Endothelial cell of umbilical vein (primary cell): ENCODE results near the gene EPS15. TPM values are rescaled to one million over a fixed set of nuclear protein-coding genes. Genes with fewer than 3 reads are reported as not detected.
"Not testable (repeated sequence)": the region's sequence is repeated elsewhere in the genome, so short reads cannot be mapped to it uniquely, and the experiment has no call there.

Experiments used
- BruUV-seq: library from RNA; stranded (reverse); fragments of 400-500 nt; replicated peaks from 2 replicates; lab custom pipeline; 2021; lab: Mats Ljungman, UMichigan
- CTCF ChIA-PET: fragments of 300-600, 350-600 bp; sonication (Branson Sonifier 250); formaldehyde crosslinking; loops from one replicate; lab custom pipeline; 2021; ENCODE audit warnings: antibody characterized with exemption, inconsistent platforms; lab: Charles Lee
- POLR2A ChIA-PET: fragments of 300-600, 350-600 bp; sonication (Branson Sonifier 250); formaldehyde crosslinking; loops from one replicate; lab custom pipeline; 2021; ENCODE audit warnings: antibody characterized with exemption, inconsistent platforms; lab: Charles Lee
- DNase-seq: peaks from one replicate; pipeline ENCODE4 v3.0.0-alpha.2; 2011; ENCODE audit warnings: low read depth, low spot score
- FAIRE-seq: peaks from 2 replicates; lab custom pipeline; 2011; peaks lifted over from hg19 to GRCh38; lab: Jason Lieb, UNC
- H2AFZ ChIP-seq: 2 replicates; pipeline ENCODE4 v1.6.0; 2012; ENCODE audit warnings: low read depth, low read length, control low read depth, inconsistent platforms
- H3K27ac ChIP-seq: 2 replicates; pipeline ENCODE4 v1.5.1; 2011; ENCODE audit warnings: low read depth, mild to moderate bottlenecking, control low read depth, low read length, moderate library complexity; ENCODE audit not compliant: insufficient read depth
- H3K27me3 ChIP-seq, 2 experiments: 2 replicates each; pipeline versions ENCODE4 v1.6.0 to v1.6.1; 2011; ENCODE audit warnings: low read length in 2 of 2, mixed read lengths in 1 of 2; ENCODE audit not compliant: control insufficient read depth in 2 of 2, insufficient read depth in 2 of 2
- H3K36me3 ChIP-seq, 2 experiments: 2 replicates in 1 of 2; 3 replicates in 1 of 2; pipeline ENCODE4 v1.5.1; 2011; ENCODE audit warnings: low read length in 2 of 2, mild to moderate bottlenecking in 1 of 2, moderate library complexity in 1 of 2; ENCODE audit not compliant: control insufficient read depth in 2 of 2, insufficient read depth in 2 of 2; ENCODE audit errors: extremely low read depth in 1 of 2
- H3K4me1 ChIP-seq: 3 replicates; pipeline ENCODE4 v1.5.1; 2011; ENCODE audit warnings: mild to moderate bottlenecking, low read length; ENCODE audit not compliant: control insufficient read depth, insufficient read depth; ENCODE audit errors: extremely low read depth
- H3K4me2 ChIP-seq: 2 replicates; pipeline ENCODE4 v1.6.1; 2011; ENCODE audit warnings: low read length, control low read depth, mixed read lengths; ENCODE audit not compliant: insufficient read depth
- H3K4me3 ChIP-seq, 3 experiments: fragments of 200-600 bp in 1 of 3; sonication (generic), shearing (Covaris generic) in 1 of 3; replicated peaks in 1 of 3; 2 replicates each; pipeline ENCODE4 v1.5.1; 2011 to 2016; ENCODE audit warnings: control low read depth in 3 of 3, low read length in 3 of 3, mild to moderate bottlenecking in 2 of 3, inconsistent platforms in 1 of 3, low read depth in 1 of 3, moderate library complexity in 1 of 3; ENCODE audit not compliant: insufficient read depth in 1 of 3
- H3K79me2 ChIP-seq: 2 replicates; pipeline ENCODE4 v1.6.0; 2012; ENCODE audit warnings: low read length, inconsistent platforms; ENCODE audit not compliant: control insufficient read depth, insufficient read depth
- H3K9ac ChIP-seq: replicated peaks from 2 replicates; pipeline ENCODE3; 2011; ENCODE audit warnings: low read length, control low read depth; ENCODE audit not compliant: insufficient read depth; ENCODE audit errors: extremely low read depth
- H3K9me1 ChIP-seq: replicated peaks from 3 replicates; pipeline ENCODE4 v1.6.0; 2011; ENCODE audit warnings: mild to moderate bottlenecking, low read length; ENCODE audit not compliant: control insufficient read depth, insufficient read depth; ENCODE audit errors: extremely low read depth
- H3K9me3 ChIP-seq: replicated peaks from 2 replicates; pipeline ENCODE4 v1.5.1; 2012; ENCODE audit warnings: low read length, inconsistent platforms; ENCODE audit not compliant: control insufficient read depth, insufficient read depth
- H4K20me1 ChIP-seq: replicated peaks from 2 replicates; pipeline ENCODE3; 2011; ENCODE audit warnings: mild to moderate bottlenecking, low read length; ENCODE audit not compliant: control insufficient read depth, insufficient read depth; ENCODE audit errors: extremely low read depth
- CTCF ChIP-seq, 2 donors: IDR thresholded peaks; 1 replicate in 1 of 2; 2 replicates in 1 of 2; pipeline ENCODE4 v1.5.1; 2011; ENCODE audit warnings: low read length in 2 of 2, mild to moderate bottlenecking in 2 of 2, moderate library complexity in 2 of 2, control low read depth in 1 of 2, inconsistent platforms in 1 of 2, low read depth in 1 of 2; ENCODE audit not compliant: insufficient read depth in 1 of 2; ENCODE audit errors: extremely low read depth in 1 of 2
- EZH2 ChIP-seq: IDR thresholded peaks from 2 replicates; pipeline ENCODE4 v1.6.1; 2012; ENCODE audit warnings: borderline replicate concordance, low read depth, mild to moderate bottlenecking, moderate library complexity, low read length, inconsistent platforms; ENCODE audit not compliant: severe bottlenecking
- FOS ChIP-seq: IDR thresholded peaks from 2 replicates; pipeline ENCODE4 v1.6.1; 2011; ENCODE audit warnings: mild to moderate bottlenecking, low read length, moderate library complexity, borderline replicate concordance; ENCODE audit not compliant: insufficient read depth
- GATA2 ChIP-seq: IDR thresholded peaks from 2 replicates; pipeline ENCODE4 v1.7.0; 2011; ENCODE audit warnings: low read depth, mild to moderate bottlenecking, moderate library complexity, mixed read lengths, low read length; ENCODE audit not compliant: insufficient read length, insufficient read depth
- JUN ChIP-seq: IDR thresholded peaks from 2 replicates; pipeline ENCODE4 v1.6.1; 2011; ENCODE audit warnings: borderline replicate concordance, low read depth; ENCODE audit not compliant: insufficient read length, insufficient read depth
- MAX ChIP-seq: IDR thresholded peaks from 2 replicates; pipeline ENCODE4 v1.6.1; 2011; ENCODE audit not compliant: insufficient read depth, insufficient read length
- MYC ChIP-seq: IDR thresholded peaks from one replicate; pipeline ENCODE4 v1.6.1; 2011; ENCODE audit warnings: mild to moderate bottlenecking, low read depth, low read length
- POLR2A ChIP-seq: IDR thresholded peaks from 2 replicates; pipeline ENCODE4 v1.6.1; 2012; ENCODE audit warnings: low read depth, mild to moderate bottlenecking, control low read depth, low read length
- POLR2AphosphoS5 ChIP-seq: IDR thresholded peaks from 2 replicates; pipeline ENCODE4 v1.6.1; 2012; ENCODE audit warnings: low read depth, mild to moderate bottlenecking, control low read depth, low read length, moderate library complexity; ENCODE audit not compliant: insufficient read depth
- dilution Hi-C: fragments of 300-500 bp; cut with MboI; formaldehyde crosslinking; loops from one replicate; pipeline ENCODE4 v1.15.0; 2019; ENCODE audit warnings: low sequenced_read_pairs; ENCODE audit not compliant: extremely low pct_ligation_motif_present
- intact Hi-C: fragments of 100-400 bp; cut with micrococcal nuclease; formaldehyde crosslinking; loops from one replicate; pipeline ENCODE4 v1.10.0; 2022
- polyA plus RNA-seq, 4 experiments: library from polyadenylated mRNA; depleted of rRNA in 3 of 4; stranded (reverse) in 3 of 4; unstranded in 1 of 4; fragments of >200 nt; gene quantifications; 2 replicates each; pipeline versions ENCODE4 v1.2.1 to v1.2.3, GENCODE V29; 2011 to 2012; ENCODE audit warnings: missing spikeins in 1 of 4
- total RNA-seq: library from RNA; stranded (reverse); gene quantifications from 2 replicates; pipeline ENCODE4 v1.2.3, GENCODE V29; 2021

Gene EPS15
- total and polyA plus RNA-seq, 2 donors (not counting 3 experiments of a cell fraction or from before 2014, with no cell fraction given), result 15.4 to 44.8 TPM

GRCh38 chr1:51414811-51415210 is 104.3 kb downstream of the EPS15 start:
- Histone ChIP-seq H3K36me3 (no peaks in the 10 kb centered on the region), H3K27ac (no peak overlapping the region), H3K27me3 (no peaks in the 10 kb centered on the region), H4K20me1 (no peaks in the 10 kb centered on the region), H3K79me2 (no peaks in the 10 kb centered on the region), H3K4me1 (peaks cover 2% of the 10 kb centered on the region), H3K4me2 (no peak overlapping the region), H3K4me3 (no peak overlapping the region), H3K9me3 (no peaks in the 10 kb centered on the region), H3K9me1 (no peaks in the 10 kb centered on the region), H3K9ac (no peak overlapping the region), H2AFZ (no peak overlapping the region)
- no peak for DNase-seq
- ChIA-PET CTCF (interaction anchor here (2.1 kb wide), 1 partner anchor 9 kb away, joined by 6 read pairs; no protein-coding TSS in a partner anchor), POLR2A (no interaction called here)
- TF ChIP-seq MYC (no peak), CTCF (IDR thresholded peaks at IDR 0.05; ENCODE audit: extremely low read depth in 1 of 2, insufficient read depth in 1 of 2, low read depth in 1 of 2, low read length in 2 of 2) (no peak), EZH2 (no peak), POLR2AphosphoS5 (no peak), GATA2 (no peak), MAX (no peak), POLR2A (no peak), FOS (no peak), JUN (no peak)
- dilution Hi-C loops, result no loop called here
- no peak for FAIRE-seq
- intact Hi-C loops, result loop anchor here (5.0 kb wide), 1 partner anchor 102 kb away; the partner anchor contains the start of gene EPS15
- no TSS peak for BruUV-seq

- CTCF ChIA-PET, H4K20me1 ChIP-seq, POLR2A ChIA-PET, FAIRE-seq, H3K27me3 ChIP-seq, BruUV-seq, DNase-seq, dilution Hi-C loops, H3K9me1 ChIP-seq, H3K79me2 ChIP-seq, H3K27ac ChIP-seq, intact Hi-C loops, H3K36me3 ChIP-seq, H3K4me3 ChIP-seq, H3K9ac ChIP-seq, H3K4me1 ChIP-seq, H2AFZ ChIP-seq, H3K9me3 ChIP-seq, H3K4me2 ChIP-seq: not testable (repeated sequence)
Measured at GRCh38 chr1:51411820-51412219, 107.2 kb downstream of the EPS15 start.
